Neutrophil (primary cell): ENCODE data around the gene PFDN5.

Experiments
- H3K27ac ChIP-seq: fragments of 200-600 bp; sonication (generic); 2 replicates; pipeline ENCODE4 v1.5.1; 2016; ENCODE audit warnings: mild to moderate bottlenecking, moderate library complexity
- H3K27me3 ChIP-seq: fragments of 200-600 bp; sonication (generic); 2 replicates; pipeline ENCODE4 v1.6.0; 2016; ENCODE audit warnings: mild to moderate bottlenecking
- H3K36me3 ChIP-seq: fragments of 200-600 bp; sonication (generic); 2 replicates; pipeline ENCODE4 v1.5.1; 2017
- H3K4me1 ChIP-seq, 2 experiments: fragments of 200-600 bp in 1 of 2; sonication (generic) in 1 of 2; 1 replicate in 1 of 2; 2 replicates in 1 of 2; pipeline versions ENCODE4 v1.5.1 to v1.6.1; 2013 to 2016; ENCODE audit warnings: low read depth in 1 of 2, low read length in 1 of 2, mild to moderate bottlenecking in 1 of 2, moderate library complexity in 1 of 2; ENCODE audit not compliant: control insufficient read depth in 1 of 2, insufficient read depth in 1 of 2
- H3K4me3 ChIP-seq, 2 experiments: fragments of 200-600 bp in 1 of 2; sonication (generic) in 1 of 2; 1 replicate in 1 of 2; 2 replicates in 1 of 2; pipeline ENCODE4 v1.5.1; 2013 to 2016; ENCODE audit warnings: low read depth in 1 of 2, low read length in 1 of 2, mild to moderate bottlenecking in 1 of 2, moderate library complexity in 1 of 2
- H3K9me3 ChIP-seq: fragments of 200-600 bp; sonication (generic); 2 replicates; pipeline ENCODE4 v1.5.1; 2016
- TF ChIP-seq, protein P1 (sequence below): fragments of 200-600 bp; sonication (generic); IDR thresholded peaks from 2 replicates; pipeline ENCODE4 v1.5.1; 2016; ENCODE audit warnings: antibody characterized with exemption

PFDN5 gene

DNA sequence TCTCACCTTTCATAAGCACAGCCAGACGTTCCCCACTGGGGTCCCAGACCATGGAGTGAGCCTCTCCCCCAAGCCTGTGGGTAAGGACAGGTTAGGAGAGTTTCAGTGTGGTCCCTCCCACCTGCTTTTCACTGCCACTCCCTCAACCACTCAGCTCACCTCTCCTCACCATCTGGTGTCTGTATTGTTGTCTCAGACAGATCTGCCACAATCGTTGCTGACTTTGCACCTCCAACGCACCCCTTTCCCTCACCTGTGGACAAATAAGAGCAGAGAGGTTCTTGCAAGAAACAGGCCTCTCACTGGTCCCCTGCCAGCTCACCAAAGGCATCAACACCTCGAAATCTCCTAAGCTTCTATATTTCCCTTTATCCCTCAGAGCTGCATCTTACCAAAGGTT, 12.9 kb downstream of the PFDN5 start:
- TF ChIP-seq, protein P1, sequence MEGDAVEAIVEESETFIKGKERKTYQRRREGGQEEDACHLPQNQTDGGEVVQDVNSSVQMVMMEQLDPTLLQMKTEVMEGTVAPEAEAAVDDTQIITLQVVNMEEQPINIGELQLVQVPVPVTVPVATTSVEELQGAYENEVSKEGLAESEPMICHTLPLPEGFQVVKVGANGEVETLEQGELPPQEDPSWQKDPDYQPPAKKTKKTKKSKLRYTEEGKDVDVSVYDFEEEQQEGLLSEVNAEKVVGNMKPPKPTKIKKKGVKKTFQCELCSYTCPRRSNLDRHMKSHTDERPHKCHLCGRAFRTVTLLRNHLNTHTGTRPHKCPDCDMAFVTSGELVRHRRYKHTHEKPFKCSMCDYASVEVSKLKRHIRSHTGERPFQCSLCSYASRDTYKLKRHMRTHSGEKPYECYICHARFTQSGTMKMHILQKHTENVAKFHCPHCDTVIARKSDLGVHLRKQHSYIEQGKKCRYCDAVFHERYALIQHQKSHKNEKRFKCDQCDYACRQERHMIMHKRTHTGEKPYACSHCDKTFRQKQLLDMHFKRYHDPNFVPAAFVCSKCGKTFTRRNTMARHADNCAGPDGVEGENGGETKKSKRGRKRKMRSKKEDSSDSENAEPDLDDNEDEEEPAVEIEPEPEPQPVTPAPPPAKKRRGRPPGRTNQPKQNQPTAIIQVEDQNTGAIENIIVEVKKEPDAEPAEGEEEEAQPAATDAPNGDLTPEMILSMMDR: no peak
- no peaks in the 10 kb centered on the region for H3K27me3 ChIP-seq
- peaks cover 55% of the 10 kb centered on the region for H3K36me3 ChIP-seq
- no peak overlapping the region for H3K27ac ChIP-seq
- no peak overlapping the region for H3K4me3 ChIP-seq
- no peaks in the 10 kb centered on the region for H3K4me1 ChIP-seq
- H3K9me3 ChIP-seq: no peaks in the 10 kb centered on the region

DNA sequence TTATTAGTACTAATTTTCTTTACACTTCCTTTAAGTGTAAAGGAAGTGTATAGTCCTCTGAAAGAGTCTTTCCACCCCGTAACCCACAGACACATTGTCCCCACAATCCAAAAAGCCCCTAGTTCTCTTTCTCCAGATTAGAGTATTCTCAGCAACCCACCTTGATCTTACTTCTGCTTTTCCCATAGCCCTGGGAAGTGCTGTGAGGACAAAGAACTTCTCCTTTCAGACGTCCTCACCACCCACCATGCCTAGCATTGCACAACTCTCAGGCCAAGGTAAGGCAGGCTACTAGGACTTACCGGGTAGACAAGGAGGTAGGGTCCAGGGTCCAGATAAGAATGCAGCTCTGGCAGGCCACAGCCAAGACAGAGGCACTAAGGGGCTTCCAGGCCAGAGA, 18.7 kb downstream of the PFDN5 start:
- TF ChIP-seq, protein P1: no peak
- Histone ChIP-seq H3K36me3 (peaks cover 11% of the 10 kb centered on the region), H3K4me3 (no peak overlapping the region)

DNA sequence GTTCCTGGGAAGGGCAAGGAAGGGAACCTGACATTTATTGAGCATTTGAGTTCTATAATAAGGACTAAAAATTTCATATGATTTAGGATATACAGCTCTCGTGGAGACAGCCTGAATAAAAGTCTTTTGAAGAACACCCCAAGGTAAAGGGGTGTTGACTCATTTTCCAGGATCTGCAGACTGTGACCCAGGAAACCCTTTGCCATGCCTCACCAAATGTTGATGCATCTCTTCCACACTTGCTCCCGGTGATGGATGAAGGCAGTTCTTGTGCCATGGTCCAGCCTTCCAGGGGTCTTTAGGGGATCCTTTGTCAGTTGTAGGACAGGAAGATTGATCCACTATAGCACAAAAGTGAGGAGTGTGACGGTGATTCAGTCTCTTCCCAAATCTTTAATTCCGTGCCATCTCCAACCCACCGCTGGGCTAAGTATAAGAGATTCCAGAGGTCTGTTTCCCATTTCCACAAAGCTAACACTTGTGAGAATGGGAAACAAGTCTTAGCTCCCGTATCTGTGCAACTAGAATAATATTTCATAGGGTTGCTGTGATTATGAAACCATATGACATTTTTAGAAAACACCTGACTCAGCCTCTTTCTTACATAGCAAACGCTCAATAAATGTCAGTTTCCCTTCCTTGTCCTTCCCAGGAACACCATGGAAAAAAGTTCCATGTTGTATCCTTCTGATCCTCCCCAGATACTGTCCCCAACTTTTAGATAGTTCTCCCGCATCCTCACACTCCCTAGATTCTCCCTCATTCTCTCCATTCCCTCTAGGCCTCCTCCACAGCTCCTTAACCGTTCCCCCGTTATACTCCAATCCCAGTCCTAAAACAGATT, 25.2 kb downstream of the PFDN5 start:
- TF ChIP-seq, protein P1: no peak
- no peaks in the 10 kb centered on the region for H3K9me3 ChIP-seq
- no peaks in the 10 kb centered on the region for H3K36me3 ChIP-seq
- H3K4me1 ChIP-seq: peaks cover 36 to 45% of the 10 kb centered on the region in 2 experiments
- peak overlapping the region; percentile 74 to 80 for H3K4me3 ChIP-seq
- peak overlapping the region; percentile 93 for H3K27ac ChIP-seq
- peaks cover 4% of the 10 kb centered on the region for H3K27me3 ChIP-seq

More for the DNA sequence above, 18.7 kb downstream of the PFDN5 start:
- Histone ChIP-seq H3K27me3 (no peaks in the 10 kb centered on the region), H3K9me3 (no peaks in the 10 kb centered on the region), H3K27ac (peak overlapping the region; percentile 40), H3K4me1 (peaks cover 7 to 9% of the 10 kb centered on the region in 2 experiments)

DNA sequence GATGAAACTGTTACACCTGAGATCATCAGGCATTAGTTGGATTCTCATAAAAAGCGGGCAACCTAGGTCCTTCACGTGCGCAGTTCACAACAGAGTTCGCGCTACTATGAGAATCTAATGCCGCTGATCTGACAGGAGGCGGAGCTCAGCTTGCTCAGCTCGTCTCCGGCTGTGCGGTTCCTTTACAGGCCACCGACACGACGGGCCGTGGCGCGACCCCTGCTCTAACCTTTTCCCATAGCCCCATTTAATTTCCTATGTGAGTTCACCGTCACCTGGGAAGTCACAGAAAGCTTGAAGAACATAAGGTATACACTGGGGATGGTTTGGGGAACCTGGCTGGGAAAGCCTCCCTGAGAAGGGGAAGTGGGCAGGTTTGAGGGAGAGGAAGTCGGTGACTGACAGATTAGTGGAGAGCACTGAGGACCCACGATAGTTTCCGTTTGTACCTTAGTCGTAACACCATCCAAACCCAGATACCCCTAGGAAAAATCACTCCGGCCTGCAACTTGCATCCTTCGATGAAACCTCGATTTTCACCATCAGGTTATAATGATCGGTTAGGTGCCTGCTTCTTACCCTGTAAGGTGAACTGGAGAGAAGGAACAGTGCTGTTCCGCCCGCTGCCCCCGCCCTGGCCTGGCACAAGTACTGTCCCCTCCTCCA, 28.9 kb downstream of the PFDN5 start:
- Histone ChIP-seq H3K9me3 (no peaks in the 10 kb centered on the region), H3K4me3 (peak overlapping the region; percentile 88 to 92), H3K27ac (peak overlapping the region; percentile 88), H3K27me3 (peaks cover 40% of the 10 kb centered on the region), H3K36me3 (no peaks in the 10 kb centered on the region), H3K4me1 (peaks cover 44 to 52% of the 10 kb centered on the region in 2 experiments)
- TF ChIP-seq, protein P1: no peak

DNA sequence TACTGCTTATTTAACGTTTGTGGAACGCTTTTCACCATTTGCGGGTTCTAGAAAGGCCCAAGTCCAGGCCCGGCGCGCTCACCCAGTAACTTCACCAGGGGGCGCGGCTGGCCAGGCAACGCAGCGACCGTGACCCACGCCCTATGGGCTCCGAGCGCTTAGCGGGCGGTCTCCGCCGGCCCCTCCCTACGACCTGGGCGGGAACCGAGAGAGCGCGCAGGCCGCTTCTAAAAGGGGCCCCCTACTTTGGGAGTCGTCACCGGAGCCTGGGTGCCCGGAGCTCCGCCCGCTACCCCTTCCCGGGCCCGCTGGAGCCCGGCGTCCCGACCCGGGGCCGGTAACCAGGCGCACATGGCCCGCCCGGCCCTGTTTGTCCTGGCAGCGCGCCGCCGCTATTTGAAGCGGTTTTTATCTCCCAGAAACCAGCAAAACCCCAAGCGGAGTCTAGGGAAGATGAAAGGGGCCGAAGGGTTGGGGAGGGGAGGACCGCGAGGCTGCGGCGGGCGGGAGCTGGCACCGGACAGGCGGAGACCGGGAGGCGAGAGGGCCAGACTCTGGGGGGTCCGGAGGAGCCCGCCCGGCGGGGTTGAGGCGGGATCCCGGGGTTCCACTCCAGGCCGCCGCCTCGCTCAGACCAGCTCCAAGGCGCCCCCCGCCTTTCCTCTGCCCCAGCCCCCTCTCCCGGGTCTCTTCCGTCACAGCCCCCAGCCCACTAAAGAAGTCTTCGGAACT, 29.6 kb downstream of the PFDN5 start:
- Histone ChIP-seq H3K4me1 (peaks cover 44 to 51% of the 10 kb centered on the region in 2 experiments), H3K27ac (peak overlapping the region; percentile 88)

More for the DNA sequence above, 29.6 kb downstream of the PFDN5 start:
- Histone ChIP-seq H3K9me3 (no peaks in the 10 kb centered on the region), H3K27me3 (peaks cover 41% of the 10 kb centered on the region), H3K4me3 (peak overlapping the region; percentile 88 to 92), H3K36me3 (no peaks in the 10 kb centered on the region)
- TF ChIP-seq, protein P1: peak; percentile 64
